NCI-H146 treated with DMSO at 0.1 percent for 48 hours (cell line): ENCODE results near the gene BAZ2B.

Source experiments
- DNase-seq: peaks from one replicate; lab custom pipeline; 2025; ENCODE audit not compliant: unreplicated experiment; lab: John Stamatoyannopoulos, UW

Gene BAZ2B

DNA sequence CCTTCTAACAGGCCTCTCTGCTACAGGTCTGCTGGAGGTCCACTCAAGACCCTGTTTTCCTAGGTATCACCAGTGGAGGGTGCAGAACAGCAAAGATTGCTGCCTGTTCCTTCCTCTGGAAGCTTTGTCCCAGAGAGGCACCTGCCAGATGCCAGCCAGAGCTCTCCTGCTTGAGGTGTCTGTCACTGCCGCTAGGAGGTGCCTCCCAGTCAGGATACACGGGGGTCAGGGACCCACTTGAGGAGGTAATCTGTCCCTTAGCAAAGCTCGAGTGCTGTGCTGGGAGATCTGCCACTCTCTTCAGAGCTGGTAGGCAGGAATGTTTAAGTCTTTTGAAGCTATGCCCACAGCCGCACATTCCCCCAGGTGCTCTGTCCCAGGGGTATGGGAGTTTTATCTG lies 140.6 kb downstream of the BAZ2B start:
- no peak for DNase-seq

DNA sequence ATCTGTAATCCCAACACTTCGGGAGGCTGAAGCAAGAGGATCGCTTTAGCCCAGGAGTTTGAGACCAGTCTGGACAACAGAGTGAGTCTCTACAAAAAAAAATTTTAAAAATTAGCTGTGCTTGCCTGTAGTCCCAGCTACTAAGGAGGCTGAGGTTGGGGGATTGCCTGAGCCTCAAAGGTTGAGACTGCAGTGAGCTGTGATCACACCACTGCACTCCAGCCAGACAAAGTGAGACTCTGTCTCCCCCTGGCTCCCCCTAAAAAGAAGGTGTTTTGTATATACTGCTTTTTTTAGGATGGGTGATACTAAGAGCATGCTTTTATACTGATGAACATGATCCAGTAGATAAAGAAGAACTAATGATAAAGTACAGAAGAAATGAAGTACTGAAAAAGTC lies 145.0 kb downstream of the BAZ2B start:
- DNase-seq: no peak

DNA sequence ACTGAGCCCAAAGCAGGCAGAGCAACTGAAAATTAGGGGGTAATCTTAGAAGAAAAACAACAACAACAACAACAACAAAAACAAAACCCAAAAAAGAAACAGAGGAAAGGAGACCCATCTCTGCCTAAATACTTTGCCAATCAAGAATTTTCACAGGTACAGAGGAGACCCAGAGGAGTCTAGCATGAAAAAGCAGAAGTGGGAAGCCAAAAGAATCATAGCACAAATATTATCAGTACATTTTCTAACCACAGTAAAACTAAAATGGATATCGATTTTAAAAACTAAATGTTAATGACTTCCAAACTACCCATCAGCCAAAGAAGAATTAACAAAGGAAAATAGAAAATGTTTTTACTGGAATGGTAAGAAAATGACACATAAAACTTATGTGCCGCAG lies 148.1 kb downstream of the BAZ2B start:
- no peak for DNase-seq

DNA sequence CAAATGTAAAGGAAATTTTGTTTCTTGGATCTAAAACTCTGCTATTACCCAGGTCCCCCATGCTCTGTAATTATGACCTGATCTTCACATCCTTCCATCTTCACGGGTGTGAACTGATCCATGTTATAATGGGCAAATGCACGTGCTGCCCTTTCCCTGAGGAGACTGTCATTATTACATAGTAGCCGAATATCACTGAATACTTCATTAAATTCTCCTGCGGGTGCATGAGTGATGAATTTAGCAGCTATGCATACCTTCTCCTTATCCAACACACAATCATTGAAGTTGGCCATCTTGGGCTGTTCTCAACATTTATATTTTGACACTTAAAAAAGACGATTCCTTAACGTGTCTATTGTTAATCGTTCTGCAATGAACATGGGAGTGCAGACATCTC lies 153.4 kb downstream of the BAZ2B start:
- DNase-seq: no peak

DNA sequence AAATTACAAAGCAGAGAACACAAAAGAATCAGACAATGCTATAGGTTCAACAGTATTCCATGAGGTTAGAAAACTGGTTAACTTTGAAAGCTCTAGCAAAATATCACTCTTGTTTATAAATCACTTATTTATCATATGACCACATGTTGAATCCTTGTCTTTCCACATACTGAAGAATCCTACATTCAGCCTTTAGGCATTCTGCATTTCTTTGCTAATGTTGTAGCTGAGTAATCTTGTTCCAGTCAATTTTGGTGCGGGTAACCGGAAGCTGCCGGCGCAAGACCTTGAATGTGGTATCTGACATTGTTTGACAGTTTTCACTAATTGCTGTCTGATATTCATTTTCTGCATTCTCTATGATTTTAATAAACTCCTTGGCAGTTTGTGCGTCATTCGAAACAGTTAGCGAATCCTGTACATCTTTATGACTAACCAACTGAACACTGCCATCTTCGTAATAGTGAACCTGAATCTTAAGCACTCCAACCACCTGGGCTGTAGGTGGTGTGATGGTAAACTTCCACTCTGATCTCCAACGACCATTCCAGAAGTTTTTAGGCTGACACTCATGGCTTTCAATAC lies 154.1 kb downstream of the BAZ2B start:
- DNase-seq: no peak

DNA sequence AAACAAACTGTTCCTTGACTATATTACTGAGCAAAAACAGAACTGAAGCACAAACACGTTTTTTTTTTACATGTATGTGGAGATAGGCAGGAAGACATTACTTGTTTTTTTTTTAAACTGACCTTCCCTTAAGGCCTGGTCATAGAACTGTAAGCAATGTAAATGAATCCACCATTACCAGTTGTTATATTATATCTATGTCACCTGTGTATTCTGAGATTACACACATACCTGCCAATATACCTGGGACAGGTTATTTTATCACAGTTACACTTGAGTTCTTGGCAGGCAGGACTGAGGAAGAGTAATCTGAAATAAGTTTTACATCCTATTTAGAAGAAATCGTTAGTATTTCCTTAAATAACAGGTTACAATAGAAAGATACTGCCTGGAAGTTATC lies 155.3 kb downstream of the BAZ2B start:
- no peak for DNase-seq

DNA sequence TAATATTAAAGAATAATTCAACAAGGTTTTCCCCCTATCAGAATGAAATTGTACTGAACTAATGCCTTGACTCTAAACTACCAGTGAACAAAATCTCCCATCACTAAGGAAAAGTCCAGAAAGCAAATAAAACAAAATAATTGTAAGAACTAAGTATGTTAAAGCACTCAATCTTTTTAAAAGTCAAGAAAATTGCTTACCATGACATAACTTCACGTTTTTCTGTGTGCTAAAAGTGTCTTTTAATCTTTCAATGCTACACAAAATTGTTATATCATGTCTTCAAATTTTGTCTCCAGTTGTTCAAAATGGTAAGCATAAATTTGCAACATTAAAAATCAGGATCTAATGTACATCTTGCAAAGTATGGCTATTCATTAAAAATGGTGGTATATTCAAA lies 156.1 kb downstream of the BAZ2B start:
- DNase-seq: no peak

DNA sequence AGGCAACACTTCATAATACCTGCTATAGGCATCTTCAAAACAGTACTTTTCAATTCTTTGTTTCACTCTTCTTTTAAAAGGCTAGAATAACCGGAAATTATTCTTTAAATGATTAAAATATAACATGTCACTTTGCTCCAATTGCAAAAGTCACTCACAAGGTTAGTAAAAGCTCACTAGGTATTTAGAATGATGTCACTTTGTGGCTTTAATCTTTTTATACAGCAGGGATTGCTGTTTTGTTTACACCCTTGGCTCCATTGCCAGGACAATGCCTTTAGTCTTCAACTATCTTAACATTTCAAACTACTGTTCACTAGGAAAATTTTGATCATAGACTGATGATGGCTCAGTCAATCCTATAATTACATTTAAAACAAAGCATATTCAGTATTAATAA lies 157.1 kb downstream of the BAZ2B start:
- DNase-seq: no peak

DNA sequence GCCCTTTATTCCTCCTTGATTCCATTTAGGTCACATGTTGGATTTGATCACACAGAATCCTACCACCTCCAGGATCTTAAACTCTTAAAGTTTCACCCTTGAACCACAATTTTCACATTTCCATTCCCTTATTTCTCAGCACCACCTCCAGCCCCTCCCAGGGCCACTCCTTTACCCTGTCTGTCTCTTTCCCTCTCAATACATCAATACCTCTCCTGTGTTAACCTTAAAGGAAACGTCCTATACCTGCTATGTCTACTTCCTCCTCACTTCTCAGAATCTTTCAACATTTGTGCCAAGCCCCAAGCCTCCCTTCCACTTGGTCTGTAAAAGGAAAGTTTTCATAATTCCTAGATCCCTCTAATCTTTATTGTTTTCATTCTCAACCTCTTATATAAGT lies 158.8 kb downstream of the BAZ2B start:
- no peak for DNase-seq

DNA sequence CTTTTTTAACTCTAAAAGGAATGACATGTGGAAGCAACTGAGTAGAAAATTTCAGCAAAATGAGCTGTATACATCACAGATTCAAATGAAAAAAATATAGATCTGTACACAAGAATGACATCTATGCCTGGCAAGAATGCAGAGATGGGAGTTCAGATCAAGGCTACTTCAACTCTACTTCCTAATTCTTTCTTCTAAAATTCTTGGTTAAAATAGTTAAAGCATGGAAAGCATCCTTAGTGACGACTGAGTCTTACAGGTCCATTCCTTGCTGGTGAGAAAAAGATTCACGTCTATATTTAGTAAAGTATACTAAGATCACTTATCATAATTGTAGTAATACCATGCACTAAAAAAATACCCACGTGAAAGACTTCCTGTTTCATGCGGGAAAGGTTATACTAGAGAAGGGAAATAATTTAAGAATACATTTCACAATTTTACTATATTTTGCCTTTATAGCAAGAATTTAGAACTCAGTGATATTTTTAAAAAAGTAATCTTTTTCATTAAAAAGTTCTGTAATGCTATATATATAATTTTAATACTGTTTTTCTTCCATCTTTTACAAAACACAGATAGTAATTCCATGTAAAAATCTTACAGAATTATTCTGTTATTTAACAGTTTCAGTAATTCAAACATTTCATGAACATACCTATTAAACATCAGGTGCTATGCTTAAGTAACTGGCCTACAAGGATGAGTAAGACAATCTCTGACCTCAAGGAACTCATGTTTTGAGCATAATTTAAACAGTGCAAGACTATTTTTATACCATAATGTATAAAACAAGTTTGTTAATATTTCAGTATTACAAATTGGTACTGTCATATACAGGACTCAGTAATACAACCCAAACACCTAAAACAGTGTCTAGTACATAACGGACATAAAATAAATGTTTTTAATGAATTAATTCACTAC lies 159.6 kb downstream of the BAZ2B start:
- no peak for DNase-seq

DNA sequence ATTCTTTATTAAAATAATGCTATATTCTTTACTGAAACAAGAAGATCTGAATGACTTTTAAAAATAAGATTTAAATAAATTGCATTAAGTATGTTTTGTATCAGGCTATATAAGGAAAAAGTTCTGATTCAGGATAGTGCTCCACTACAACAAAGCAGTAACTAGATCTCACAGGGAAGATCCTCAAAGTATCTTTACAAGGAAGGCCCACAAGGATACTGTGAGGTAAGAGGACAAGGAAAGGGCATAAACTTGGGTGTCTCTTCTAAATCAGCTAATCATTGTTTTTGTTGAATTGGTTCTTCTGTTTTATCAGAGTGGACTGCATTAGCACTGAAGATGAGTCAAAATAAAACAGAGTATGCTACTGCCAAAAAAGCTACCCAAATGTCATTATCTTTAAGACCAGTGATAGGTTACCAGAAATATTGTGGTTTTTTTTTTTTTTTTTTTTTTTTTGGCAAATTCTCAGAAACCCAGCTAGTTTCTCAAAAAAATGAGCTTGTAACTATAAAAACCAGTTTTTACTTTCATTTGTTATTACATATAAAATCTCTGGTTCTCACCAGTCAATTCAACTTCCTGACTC lies 160.9 kb downstream of the BAZ2B start:
- DNase-seq: no peak

DNA sequence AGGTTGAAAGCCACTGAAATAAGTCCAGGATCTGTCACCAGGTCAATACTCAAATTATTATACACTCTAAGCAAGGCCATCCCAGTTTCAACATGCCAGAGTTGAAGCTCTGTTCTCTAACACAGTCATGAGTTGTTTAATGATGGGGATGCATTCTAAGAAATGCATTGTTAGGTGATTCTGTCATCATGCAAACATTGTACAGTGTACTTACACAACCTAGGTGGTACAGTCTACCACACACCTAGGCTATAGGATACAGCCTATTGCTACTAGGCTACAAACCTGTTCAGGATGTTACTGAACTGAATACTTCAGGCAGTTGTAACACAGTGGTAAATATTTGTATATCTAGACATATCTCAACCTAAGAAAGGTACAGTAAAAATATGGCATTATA lies 162.2 kb downstream of the BAZ2B start:
- DNase-seq: no peak

DNA sequence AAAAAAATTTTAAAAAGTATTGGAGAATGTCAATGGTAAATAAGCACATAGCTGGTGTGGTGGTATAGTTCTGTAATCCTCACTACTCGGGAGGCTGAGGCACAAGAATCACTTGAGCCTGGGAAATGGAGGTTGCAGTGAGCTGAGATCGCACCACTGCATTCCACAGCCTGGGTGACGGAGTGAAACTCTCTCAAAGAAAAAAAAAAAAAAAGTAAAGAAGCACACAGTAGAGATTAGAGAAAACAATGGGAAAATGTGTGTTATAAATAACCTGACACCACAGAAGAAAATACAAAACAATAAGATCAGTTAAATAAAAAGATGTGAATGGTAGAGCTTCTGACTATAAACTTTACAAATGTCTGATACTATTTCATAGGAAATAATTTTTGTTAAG lies 166.2 kb downstream of the BAZ2B start:
- no peak for DNase-seq

DNA sequence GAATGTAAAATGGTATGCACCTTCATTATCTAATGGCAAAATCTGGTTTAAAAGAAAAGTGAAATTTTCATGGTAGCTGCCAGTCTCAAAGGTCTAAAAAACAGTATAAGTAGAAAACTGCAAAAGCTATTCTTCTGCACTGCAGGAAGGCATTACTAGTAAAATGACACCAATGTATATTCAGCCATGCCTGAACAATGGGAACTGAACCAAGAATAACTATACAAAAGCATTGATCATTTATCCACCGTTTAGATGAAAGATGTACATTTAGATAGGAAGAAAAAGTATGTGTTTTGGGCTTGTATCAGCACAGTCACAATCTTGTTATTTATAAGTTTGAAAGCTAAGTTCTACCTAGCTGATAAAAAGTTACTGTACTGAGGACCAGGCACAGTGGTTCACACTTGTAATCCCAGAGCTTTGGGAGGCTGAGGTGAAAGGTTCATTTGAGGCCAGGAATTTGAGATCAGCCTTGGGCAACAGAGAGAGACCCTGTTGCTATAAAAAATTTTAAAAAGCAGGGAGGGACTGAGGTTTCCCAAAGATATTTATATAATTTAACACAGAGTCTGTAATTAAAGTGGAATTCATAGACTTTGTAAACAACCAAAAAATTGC lies 166.7 kb downstream of the BAZ2B start:
- peak; percentile 43 for DNase-seq

DNA sequence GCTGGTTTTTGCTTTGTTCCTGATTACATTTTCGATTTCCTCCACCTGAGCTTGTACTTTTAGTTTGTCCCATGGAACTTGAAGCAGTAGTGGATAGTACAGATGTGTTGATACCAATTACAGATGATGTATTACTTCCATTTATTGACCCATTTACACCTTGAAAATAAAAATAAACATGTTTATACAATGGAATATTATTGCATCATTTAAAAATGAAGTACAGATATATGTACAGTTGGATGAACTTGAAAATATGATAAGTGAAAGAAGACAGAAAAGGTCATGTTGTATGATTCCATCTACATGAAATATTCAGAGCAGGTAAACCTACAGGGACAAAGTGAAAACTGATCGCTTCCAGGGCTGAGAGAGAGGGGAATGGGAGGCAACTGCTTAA lies 169.5 kb downstream of the BAZ2B start:
- DNase-seq: no peak

DNA sequence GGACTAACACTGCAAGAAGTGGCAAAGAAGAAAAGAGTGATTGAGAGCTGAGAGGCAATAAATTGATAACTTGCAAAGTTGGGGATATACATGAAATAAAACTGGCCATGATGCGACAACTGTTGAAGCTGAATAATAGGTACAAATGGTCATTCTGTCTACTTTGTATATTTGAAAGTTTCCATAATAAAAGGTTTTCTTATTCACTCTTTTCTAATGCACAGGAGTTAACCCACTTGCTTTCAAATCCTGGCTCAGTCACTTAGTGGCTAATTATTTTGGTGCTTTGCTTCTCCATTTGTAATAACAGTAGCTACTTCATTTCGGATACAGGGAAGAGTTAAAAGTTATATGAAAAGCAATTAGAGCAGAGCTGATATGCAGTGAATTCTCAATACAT lies 170.1 kb downstream of the BAZ2B start:
- no peak for DNase-seq

DNA sequence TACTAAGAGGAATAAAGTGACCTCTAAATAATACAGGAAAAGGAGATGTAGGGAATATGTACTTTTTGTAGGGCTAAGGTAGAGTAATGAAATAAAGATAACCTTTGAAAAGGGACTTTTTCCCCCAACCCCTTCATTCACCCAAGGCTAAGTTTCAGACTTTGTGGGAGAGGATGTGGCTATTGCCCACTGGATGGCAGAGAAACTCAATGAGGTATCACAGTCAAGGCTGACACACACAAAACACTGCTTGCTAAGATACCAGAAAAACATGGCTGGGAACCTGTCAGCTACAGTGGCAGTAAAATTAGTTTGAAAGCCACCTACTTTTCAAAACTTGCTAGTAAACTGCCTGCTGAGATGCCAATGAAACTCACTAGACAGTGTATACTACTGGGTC lies 171.0 kb downstream of the BAZ2B start:
- DNase-seq: no peak

DNA sequence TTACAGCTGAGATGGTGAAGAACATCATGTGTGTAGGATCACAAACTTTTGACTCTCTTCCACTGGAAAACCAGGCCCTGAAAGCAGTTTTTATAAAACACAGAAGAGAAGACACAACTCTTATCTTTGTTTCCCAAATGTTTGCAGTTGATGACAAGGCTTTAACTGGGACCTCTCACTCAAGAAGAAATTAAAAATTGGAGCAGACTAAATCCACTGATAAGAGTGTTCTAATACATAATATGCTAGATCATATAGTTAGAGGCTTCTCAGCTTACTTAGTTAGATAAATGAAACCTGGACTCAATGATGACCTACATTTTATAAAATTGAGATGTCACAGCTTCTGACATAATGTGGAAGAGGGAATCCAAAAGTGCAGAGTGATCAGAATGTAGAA lies 171.6 kb downstream of the BAZ2B start:
- DNase-seq: no peak

DNA sequence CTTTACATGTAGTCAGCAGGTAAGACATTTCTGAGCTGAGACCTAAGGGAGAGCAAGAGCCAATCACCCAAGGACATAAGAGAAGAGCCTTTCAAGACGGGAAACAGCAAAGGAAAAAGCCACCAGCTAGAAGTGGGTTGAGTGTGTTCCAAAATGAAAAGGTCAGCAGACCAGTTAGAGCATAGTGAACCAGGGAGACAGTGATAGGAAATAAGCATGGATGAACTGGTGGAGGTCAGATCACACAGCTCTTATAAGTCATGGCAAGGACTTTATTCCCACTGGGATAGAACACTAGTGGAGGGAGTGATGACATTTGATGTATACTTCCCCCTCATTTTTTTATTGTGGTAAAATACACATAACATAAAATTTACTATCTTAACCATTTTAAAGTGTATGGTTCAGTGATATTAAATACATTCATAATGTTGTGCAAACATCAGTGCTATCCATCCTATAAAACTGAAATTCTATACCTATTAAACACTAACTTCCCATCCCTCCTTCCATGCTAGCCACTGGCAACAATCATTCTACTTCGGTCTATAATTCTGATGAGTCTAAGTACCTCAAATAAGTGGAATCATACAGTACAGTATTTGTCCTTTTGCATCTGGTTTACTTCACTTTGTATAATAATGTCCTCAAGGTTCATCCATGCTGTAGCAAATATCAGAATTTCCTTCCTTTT lies 174.0 kb downstream of the BAZ2B start:
- no peak for DNase-seq

DNA sequence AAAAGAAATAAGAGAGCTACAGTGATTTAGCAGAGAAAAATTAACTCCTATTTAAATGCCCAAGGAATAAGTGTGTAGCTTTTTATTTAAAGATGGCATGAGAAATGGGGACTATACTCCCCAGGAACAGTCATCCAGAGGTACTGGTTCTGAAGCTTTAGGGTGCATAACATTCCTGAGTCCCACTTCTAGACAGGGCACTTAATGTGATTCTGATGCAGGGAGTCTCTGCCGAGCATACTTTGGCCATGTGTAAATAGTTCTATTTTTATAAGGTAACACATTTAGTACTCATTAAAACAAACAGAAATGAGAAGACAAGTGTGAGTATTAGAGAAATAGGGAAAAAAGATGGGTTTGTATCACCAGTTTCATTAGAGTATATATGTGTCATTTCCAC lies 175.2 kb downstream of the BAZ2B start:
- no peak for DNase-seq

DNA sequence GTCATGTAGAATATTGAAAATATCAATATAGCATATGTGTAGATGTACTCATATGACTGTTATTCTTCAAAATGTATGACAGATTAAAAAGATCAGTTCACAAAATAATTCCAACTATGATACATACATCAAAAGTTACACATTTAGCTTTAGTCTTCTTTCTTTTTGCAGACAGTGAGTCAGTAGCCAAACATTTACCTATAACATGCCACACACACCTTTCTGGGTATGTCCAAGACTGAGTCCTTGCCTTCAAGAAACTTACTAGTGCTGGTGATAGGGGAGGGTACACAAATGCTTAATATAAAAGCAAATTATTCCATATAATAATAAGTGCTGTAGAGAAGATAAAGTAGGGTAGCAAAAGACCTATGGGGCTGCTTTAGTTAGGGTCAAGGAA lies 176.9 kb downstream of the BAZ2B start:
- no peak for DNase-seq
